Transverse colon (tissue), 3 donors: Measurements from ENCODE around the gene MTMR3.
"Not testable (repeated sequence)": the region's sequence is repeated elsewhere in the genome, so short reads cannot be mapped to it uniquely, and the experiment has no call there.

Experiments
- EP300 ChIP-seq: sonication (generic); formaldehyde crosslinking; IDR thresholded peaks from one replicate; pipeline ENCODE4 v1.6.1; 2017; ENCODE audit warnings: antibody characterized with exemption, low read depth
- POLR2A ChIP-seq: fragments of 450-650 bp; IDR thresholded peaks from one replicate; pipeline ENCODE4 v1.6.1; 2016; ENCODE audit warnings: antibody characterized with exemption, mild to moderate bottlenecking, moderate library complexity
- TF ChIP-seq, protein P1 (sequence below), 5 experiments: fragments of 200-600 bp in 3 of 5; fragments of 450-650 bp in 2 of 5; sonication (generic) in 3 of 5; IDR thresholded peaks; 1 replicate in 2 of 5; 2 replicates in 3 of 5; pipeline ENCODE4 v1.5.1; 2016 to 2017; ENCODE audit warnings: antibody characterized with exemption in 5 of 5, inconsistent platforms in 3 of 5, mild to moderate bottlenecking in 2 of 5, moderate library complexity in 1 of 5

DNA sequence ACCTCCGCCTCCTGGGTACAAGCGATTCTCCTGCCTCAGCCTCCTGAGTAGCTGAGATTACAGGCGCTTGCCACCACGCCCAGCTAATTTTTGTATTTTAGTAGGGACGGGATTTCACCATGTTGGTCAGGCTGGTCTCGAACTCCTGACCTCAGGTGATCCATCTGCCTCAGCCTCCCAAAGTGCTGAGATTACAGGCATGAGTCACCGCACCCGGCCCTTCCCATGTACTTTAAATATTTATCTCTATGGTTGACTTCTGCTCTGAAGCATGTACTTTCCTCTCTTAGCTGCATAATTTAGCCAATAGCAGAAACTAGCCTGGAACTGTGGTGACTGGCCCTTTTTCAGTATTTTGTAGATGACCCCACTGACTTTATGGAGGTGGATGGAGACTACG lies 90.7 kb downstream of the MTMR3 start:
- TF ChIP-seq POLR2A, EP300: not testable (repeated sequence)
- TF ChIP-seq, protein P1, sequence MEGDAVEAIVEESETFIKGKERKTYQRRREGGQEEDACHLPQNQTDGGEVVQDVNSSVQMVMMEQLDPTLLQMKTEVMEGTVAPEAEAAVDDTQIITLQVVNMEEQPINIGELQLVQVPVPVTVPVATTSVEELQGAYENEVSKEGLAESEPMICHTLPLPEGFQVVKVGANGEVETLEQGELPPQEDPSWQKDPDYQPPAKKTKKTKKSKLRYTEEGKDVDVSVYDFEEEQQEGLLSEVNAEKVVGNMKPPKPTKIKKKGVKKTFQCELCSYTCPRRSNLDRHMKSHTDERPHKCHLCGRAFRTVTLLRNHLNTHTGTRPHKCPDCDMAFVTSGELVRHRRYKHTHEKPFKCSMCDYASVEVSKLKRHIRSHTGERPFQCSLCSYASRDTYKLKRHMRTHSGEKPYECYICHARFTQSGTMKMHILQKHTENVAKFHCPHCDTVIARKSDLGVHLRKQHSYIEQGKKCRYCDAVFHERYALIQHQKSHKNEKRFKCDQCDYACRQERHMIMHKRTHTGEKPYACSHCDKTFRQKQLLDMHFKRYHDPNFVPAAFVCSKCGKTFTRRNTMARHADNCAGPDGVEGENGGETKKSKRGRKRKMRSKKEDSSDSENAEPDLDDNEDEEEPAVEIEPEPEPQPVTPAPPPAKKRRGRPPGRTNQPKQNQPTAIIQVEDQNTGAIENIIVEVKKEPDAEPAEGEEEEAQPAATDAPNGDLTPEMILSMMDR (IDR thresholded peaks at IDR 0.05) = not testable (repeated sequence)
